Glutamatergic neuron (in vitro differentiated cells): Measurements from ENCODE around the gene DYNC2LI1. TPM values are rescaled to one million over a fixed set of nuclear protein-coding genes. Genes with fewer than 3 reads are reported as not detected.

Experiments
- DNase-seq: peaks from one replicate; pipeline ENCODE4 v3.0.0; 2022
- H3K27ac Mint-ChIP-seq: one replicate; pipeline ENCODE4 v1.8.0; 2020; ENCODE audit warnings: mild to moderate bottlenecking, mixed read lengths, inconsistent platforms; ENCODE audit not compliant: unreplicated experiment
- H3K27me3 Mint-ChIP-seq: one replicate; pipeline ENCODE4 v1.8.0; 2020; ENCODE audit warnings: mild to moderate bottlenecking, moderate library complexity, mixed read lengths, inconsistent platforms; ENCODE audit not compliant: unreplicated experiment
- H3K36me3 Mint-ChIP-seq: one replicate; pipeline ENCODE4 v1.8.0; 2020; ENCODE audit warnings: mild to moderate bottlenecking, mixed read lengths, inconsistent platforms; ENCODE audit not compliant: unreplicated experiment
- H3K4me1 Mint-ChIP-seq: one replicate; pipeline ENCODE4 v1.8.0; 2020; ENCODE audit warnings: mild to moderate bottlenecking, low read depth, mixed read lengths, inconsistent platforms; ENCODE audit not compliant: unreplicated experiment
- H3K4me3 Mint-ChIP-seq: one replicate; pipeline ENCODE4 v1.8.0; 2020; ENCODE audit warnings: mild to moderate bottlenecking, mixed read lengths, inconsistent platforms; ENCODE audit not compliant: unreplicated experiment
- H3K9me3 Mint-ChIP-seq: one replicate; pipeline ENCODE4 v1.8.0; 2020; ENCODE audit warnings: mild to moderate bottlenecking, moderate library complexity, mixed read lengths, inconsistent platforms; ENCODE audit not compliant: unreplicated experiment
- total RNA-seq: library from RNA; stranded (reverse); fragmentation: NEBNext Ultra II Directional; extraction: Animal tissue kit (Norgen Biotek cat#: 25700); gene quantifications from one replicate; pipeline ENCODE4 v1.2.1, GENCODE V29; 2021; ENCODE audit not compliant: unreplicated experiment
- TF ChIP-seq, protein P1 (sequence below): fragments of 200-600 bp; sonication (generic); IDR thresholded peaks from one replicate; pipeline ENCODE4 v1.5.0; 2021; ENCODE audit not compliant: partially characterized antibody, unreplicated experiment

DYNC2LI1 gene
- total RNA-seq, 1 donor from 2014 or later = 11.9 TPM

DNA sequence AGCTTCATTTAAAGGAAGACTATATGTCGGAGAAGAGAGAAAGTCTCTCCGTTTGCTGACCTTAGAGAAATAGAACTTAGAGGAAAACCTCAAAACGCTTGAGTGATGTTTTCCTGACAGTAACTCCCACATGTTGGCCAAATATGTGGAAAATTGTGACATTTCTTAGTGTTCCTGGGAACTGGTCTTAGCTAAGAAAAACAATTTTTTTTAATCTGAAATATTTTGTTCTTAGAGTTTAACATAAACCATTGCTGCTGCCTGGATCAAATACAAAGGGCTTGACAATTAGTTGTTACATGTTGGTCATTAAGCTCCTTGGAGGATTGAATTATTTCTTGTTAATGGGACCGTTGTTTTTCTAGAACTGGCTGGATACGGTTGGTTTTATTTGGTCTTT lies 16.3 kb downstream of the DYNC2LI1 start:
- no peak for DNase-seq
- H3K27ac Mint-ChIP-seq = no peak overlapping the region
- peaks cover 2% of the 10 kb centered on the region for H3K27me3 Mint-ChIP-seq
- no peaks in the 10 kb centered on the region for H3K36me3 Mint-ChIP-seq
- H3K9me3 Mint-ChIP-seq = no peaks in the 10 kb centered on the region
- no peaks in the 10 kb centered on the region for H3K4me1 Mint-ChIP-seq
- no peak overlapping the region for H3K4me3 Mint-ChIP-seq
- TF ChIP-seq, protein P1, sequence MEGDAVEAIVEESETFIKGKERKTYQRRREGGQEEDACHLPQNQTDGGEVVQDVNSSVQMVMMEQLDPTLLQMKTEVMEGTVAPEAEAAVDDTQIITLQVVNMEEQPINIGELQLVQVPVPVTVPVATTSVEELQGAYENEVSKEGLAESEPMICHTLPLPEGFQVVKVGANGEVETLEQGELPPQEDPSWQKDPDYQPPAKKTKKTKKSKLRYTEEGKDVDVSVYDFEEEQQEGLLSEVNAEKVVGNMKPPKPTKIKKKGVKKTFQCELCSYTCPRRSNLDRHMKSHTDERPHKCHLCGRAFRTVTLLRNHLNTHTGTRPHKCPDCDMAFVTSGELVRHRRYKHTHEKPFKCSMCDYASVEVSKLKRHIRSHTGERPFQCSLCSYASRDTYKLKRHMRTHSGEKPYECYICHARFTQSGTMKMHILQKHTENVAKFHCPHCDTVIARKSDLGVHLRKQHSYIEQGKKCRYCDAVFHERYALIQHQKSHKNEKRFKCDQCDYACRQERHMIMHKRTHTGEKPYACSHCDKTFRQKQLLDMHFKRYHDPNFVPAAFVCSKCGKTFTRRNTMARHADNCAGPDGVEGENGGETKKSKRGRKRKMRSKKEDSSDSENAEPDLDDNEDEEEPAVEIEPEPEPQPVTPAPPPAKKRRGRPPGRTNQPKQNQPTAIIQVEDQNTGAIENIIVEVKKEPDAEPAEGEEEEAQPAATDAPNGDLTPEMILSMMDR = no peak

DNA sequence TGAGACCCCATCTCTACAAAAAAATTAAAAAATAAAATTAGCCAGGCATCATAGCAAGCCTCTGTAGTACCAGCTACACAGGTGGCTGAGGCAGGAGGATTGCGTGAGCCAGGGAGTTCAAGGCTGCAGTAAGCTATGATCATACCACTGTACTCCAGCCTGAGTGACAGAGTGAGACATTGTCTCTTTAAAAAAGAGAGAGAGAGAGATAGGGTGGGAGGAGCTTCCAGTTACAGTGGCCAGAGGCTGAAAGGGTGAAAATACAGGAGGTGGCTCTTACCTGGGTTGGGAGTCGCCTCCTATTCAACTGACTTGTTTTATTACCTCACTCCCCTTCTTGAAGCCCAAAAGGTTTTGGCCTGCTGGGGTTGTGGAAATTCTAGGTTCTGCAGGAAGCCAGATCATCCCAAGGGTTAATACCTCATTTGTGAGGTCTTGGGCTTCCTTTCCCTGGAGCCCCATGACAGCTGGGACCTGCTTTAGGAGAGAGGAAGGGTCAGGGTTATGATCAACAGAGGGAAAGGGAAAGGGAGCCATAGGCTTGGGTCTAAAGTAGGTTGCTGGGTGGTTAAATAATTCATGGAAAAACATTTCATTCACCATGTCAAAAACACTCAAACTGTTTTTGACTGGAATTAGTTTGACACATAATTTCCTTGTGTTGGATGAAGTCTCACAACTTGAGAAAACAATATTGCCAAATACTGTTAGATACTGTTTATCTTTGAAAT lies 17.4 kb downstream of the DYNC2LI1 start:
- no peak overlapping the region for H3K27ac Mint-ChIP-seq
- H3K36me3 Mint-ChIP-seq = no peaks in the 10 kb centered on the region
- H3K4me1 Mint-ChIP-seq = no peaks in the 10 kb centered on the region

DNA sequence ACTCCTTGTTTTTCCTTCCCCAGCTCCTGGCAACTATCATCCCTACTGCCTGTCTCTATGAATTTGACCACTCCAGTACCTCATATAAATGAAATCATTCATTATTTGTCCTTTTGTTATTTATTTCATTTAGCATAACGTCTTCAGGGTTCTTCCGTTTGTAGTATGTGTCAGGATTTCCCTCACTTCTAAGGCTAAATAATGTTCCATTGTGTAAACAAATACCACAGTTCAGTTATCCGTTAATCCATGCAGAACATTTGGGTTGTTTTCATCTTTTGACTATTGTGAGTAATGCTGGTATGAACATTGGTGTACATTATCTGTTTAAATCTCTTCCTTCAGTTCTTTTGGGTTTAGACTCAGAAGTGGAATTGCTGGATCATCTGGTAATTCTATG lies 18.8 kb downstream of the DYNC2LI1 start:
- Mint-ChIP-seq H3K9me3 (no peaks in the 10 kb centered on the region), H3K4me1 (no peaks in the 10 kb centered on the region), H3K4me3 (no peak overlapping the region), H3K27me3 (peaks cover 2% of the 10 kb centered on the region), H3K27ac (no peak overlapping the region), H3K36me3 (no peaks in the 10 kb centered on the region)
- TF ChIP-seq, protein P1 = no peak
- no peak for DNase-seq

More for the DNA sequence above, 17.4 kb downstream of the DYNC2LI1 start:
- H3K9me3 Mint-ChIP-seq = no peaks in the 10 kb centered on the region
- H3K27me3 Mint-ChIP-seq = peaks cover 2% of the 10 kb centered on the region
- TF ChIP-seq, protein P1 = no peak
- no peak overlapping the region for H3K4me3 Mint-ChIP-seq
- no peak for DNase-seq

DNA sequence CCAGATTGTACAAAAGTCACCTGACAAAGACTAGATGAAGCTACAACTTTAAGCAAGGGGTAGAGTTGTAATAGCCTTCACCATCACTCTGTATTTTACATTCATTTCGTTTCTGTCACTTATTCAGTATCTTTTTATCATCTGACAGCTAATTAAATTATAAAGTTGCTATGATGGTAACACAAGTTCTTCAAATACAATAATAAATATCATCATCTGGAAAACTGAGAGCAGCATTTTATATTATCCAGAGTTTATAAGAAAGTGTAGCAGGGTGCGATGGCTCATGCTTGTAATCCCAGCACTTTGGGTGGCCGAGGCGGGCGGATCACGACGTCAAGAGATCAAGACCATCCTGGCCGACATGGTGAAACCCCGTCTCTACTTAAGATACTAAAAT lies 21.1 kb downstream of the DYNC2LI1 start:
- Mint-ChIP-seq H3K4me1 (no peaks in the 10 kb centered on the region), H3K36me3 (no peaks in the 10 kb centered on the region), H3K4me3 (no peak overlapping the region), H3K27ac (no peak overlapping the region), H3K9me3 (no peaks in the 10 kb centered on the region), H3K27me3 (peaks cover 2% of the 10 kb centered on the region)
- DNase-seq = no peak
- TF ChIP-seq, protein P1 = no peak

DNA sequence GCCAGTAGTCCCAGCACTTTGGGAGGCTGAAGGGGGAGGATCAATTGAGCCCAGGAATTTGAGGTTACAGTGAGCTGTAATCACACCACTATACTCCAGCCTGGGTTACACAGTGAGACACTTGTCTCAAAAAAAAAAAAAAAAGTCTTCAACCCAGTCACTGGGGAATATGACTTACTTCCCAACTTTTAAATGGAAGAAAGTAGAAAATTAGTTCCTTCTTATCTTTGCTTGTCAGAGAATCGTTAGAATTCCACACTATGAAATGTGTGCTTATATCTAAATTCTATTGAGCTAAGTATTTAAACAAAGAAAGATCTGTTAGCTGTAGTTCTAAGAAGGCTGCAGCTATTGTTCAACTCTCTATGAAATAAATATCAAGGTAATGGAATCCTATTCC lies 22.4 kb downstream of the DYNC2LI1 start:
- H3K27me3 Mint-ChIP-seq = peaks cover 2% of the 10 kb centered on the region
- H3K4me3 Mint-ChIP-seq = no peak overlapping the region
- DNase-seq = no peak
- no peaks in the 10 kb centered on the region for H3K4me1 Mint-ChIP-seq
- no peaks in the 10 kb centered on the region for H3K36me3 Mint-ChIP-seq
- no peak overlapping the region for H3K27ac Mint-ChIP-seq
- H3K9me3 Mint-ChIP-seq = no peaks in the 10 kb centered on the region
- TF ChIP-seq, protein P1 = no peak
